Measurements from ENCODE around the gene TTC36. TPM values are rescaled to one million over a fixed set of nuclear protein-coding genes. Genes with fewer than 3 reads are reported as not detected.

The TTC36 gene
- total and polyA plus RNA-seq, 9 of the 15 experiments (the other 6 are each of a cell fraction or from before 2014, with no cell fraction given): 0.22 to 0.23 TPM; not detected in 7

GRCh38 chr11:118572981-118573550 is 45.8 kb downstream of the TTC36 start (continued):
- TF ChIP-seq CCAR2 (IDR thresholded peaks at IDR 0.05; ENCODE audit: low read depth, low read length) (no peak), RFX1 (IDR thresholded peaks at IDR 0.05) (no peak), E2F6 (IDR thresholded peaks at IDR 0.05; ENCODE audit: borderline replicate concordance in 1 of 2, extremely low read depth in 1 of 2, insufficient read depth in 1 of 2, insufficient read length in 1 of 2, low read depth in 1 of 2, low read length in 1 of 2, poor library complexity in 1 of 2, severe bottlenecking in 1 of 2) (no peak), ZNF512 (tag; IDR thresholded peaks at IDR 0.05) (no peak), ADNP (tag; IDR thresholded peaks at IDR 0.05) (no peak), MECOM (CRISPR knock-in tag; IDR thresholded peaks at IDR 0.05) (peak; percentile 80; the same call in 1 of the 2 replicates), HLTF (IDR thresholded peaks at IDR 0.05) (no peak), POLR2AphosphoS5 (IDR thresholded peaks at IDR 0.05; ENCODE audit: control insufficient read depth, insufficient read depth, low read depth, low read length) (peak; percentile 62), ZNF311 (CRISPR knock-in tag; IDR thresholded peaks at IDR 0.05) (no peak), ZFP1 (CRISPR knock-in tag; IDR thresholded peaks at IDR 0.05) (no peak), FOXO4 (CRISPR knock-in tag; IDR thresholded peaks at IDR 0.05) (no peak), JUND (IDR thresholded peaks at IDR 0.05; ENCODE audit: borderline replicate concordance, low read depth, low read length) (peak; percentile 86), JUND (tag; IDR thresholded peaks at IDR 0.05; ENCODE audit: borderline replicate concordance, low read depth, low read length) (peak; percentile 83; the same call in 2 of the 3 replicates), ZNF395 (CRISPR knock-in tag; IDR thresholded peaks at IDR 0.05) (0 out of 2 replicates have a peak, but pooled peaks have one; percentile 60), CREB1 (IDR thresholded peaks at IDR 0.05) (peak; percentile 59; the same call in 1 of the 2 replicates), CREB1 (CRISPR knock-in tag; IDR thresholded peaks at IDR 0.05) (no peak), HIVEP1 (CRISPR knock-in tag; IDR thresholded peaks at IDR 0.05) (no peak), ZSCAN32 (CRISPR knock-in tag; IDR thresholded peaks at IDR 0.05) (no peak), ATF3 (IDR thresholded peaks at IDR 0.05) (peak; percentile 90), ATF3 (CRISPR knock-in tag; conservative IDR thresholded peaks at IDR 0.05) (no peak; the same call in none of the 2 replicates), EZH2 (IDR thresholded peaks at IDR 0.05; ENCODE audit: borderline replicate concordance, low read depth, low read length) (no peak)
